Ascending aorta (tissue), 2 donors: ENCODE measurements around the gene CADM1. TPM values are rescaled to one million over a fixed set of nuclear protein-coding genes. Genes with fewer than 3 reads are reported as not detected.

ENCODE experiments used
- DNase-seq, 2 donors: peaks; one replicate each; pipeline ENCODE4 v3.0.0-alpha.2; 2019; ENCODE audit warnings: low spot score in 2 of 2
- H3K27ac ChIP-seq, 2 donors: fragments of 200-600 bp; sonication (generic); one replicate each; pipeline ENCODE4 v1.5.1; 2016 to 2017; ENCODE audit warnings: mild to moderate bottlenecking in 1 of 2
- H3K27me3 ChIP-seq: fragments of 200-600 bp; sonication (generic); one replicate; pipeline ENCODE4 v1.5.1; 2017
- H3K36me3 ChIP-seq, 2 donors: fragments of 200-600 bp; sonication (generic); one replicate each; pipeline ENCODE4 v1.5.1; 2016
- H3K4me1 ChIP-seq, 2 donors: fragments of 200-600 bp; sonication (generic); one replicate each; pipeline ENCODE4 v1.5.1; 2016 to 2017; ENCODE audit warnings: mild to moderate bottlenecking in 1 of 2
- H3K4me3 ChIP-seq, 2 donors: fragments of 200-600 bp; sonication (generic); one replicate each; pipeline ENCODE4 v1.5.1; 2016 to 2017; ENCODE audit warnings: mild to moderate bottlenecking in 1 of 2
- H3K9me3 ChIP-seq, 2 donors: fragments of 200-600 bp; sonication (generic); one replicate each; pipeline ENCODE4 v1.5.1; 2016
- intact Hi-C: fragments of 100-400 bp; cut with DNase I; formaldehyde crosslinking; loops from one replicate; pipeline ENCODE4 v1.15.1; 2023
- total RNA-seq: library from RNA; depleted of rRNA; stranded (reverse); fragments of >200 nt; gene quantifications from one replicate; pipeline ENCODE4 v1.1.0, GENCODE V29; 2016
- TF ChIP-seq, protein P1 (sequence below), 3 experiments: fragments of 200-600 bp in 2 of 3; fragments of 450-650 bp in 1 of 3; sonication (generic) in 2 of 3; IDR thresholded peaks; one replicate each; pipeline ENCODE4 v1.5.1; 2016 to 2019; ENCODE audit warnings: antibody characterized with exemption in 3 of 3, mild to moderate bottlenecking in 1 of 3, moderate library complexity in 1 of 3

The CADM1 gene
- total RNA-seq, 1 donor from 2014 or later, result 2.4 TPM

DNA sequence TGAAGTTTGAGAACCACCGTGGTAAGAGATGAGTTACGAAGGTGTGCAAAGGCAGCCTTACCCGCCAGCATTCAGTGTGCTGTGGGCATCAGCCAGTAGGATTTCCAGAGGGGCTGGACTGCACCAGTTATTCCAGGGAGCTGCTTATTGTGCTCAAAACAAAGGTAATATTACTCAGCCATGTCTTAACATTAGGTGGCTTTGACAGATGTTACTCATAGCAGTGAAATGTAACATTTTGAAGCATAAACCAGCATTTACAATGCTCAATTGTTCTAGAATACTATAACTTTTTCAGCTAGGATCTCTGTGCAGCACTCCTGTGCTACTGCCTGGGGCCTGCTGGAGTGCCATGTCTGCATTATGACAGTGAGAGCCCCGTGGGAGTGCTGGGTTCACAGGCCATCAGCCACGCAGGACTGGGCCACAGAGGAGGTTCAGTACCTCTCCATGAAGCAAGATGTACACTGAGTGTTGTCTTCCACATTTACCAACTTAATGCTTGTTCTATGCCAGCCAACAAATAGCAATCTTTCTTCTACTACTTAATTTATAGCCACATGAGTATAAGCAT is 238.1 kb downstream of the CADM1 start:
- TF ChIP-seq, protein P1, sequence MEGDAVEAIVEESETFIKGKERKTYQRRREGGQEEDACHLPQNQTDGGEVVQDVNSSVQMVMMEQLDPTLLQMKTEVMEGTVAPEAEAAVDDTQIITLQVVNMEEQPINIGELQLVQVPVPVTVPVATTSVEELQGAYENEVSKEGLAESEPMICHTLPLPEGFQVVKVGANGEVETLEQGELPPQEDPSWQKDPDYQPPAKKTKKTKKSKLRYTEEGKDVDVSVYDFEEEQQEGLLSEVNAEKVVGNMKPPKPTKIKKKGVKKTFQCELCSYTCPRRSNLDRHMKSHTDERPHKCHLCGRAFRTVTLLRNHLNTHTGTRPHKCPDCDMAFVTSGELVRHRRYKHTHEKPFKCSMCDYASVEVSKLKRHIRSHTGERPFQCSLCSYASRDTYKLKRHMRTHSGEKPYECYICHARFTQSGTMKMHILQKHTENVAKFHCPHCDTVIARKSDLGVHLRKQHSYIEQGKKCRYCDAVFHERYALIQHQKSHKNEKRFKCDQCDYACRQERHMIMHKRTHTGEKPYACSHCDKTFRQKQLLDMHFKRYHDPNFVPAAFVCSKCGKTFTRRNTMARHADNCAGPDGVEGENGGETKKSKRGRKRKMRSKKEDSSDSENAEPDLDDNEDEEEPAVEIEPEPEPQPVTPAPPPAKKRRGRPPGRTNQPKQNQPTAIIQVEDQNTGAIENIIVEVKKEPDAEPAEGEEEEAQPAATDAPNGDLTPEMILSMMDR (IDR thresholded peaks at IDR 0.05), result no peak
- Histone ChIP-seq H3K9me3 (no peaks in the 10 kb centered on the region), H3K27me3 (no peaks in the 10 kb centered on the region), H3K4me1 (no peaks in the 10 kb centered on the region), H3K4me3 (no peak overlapping the region), H3K36me3 (no peaks in the 10 kb centered on the region), H3K27ac (no peak overlapping the region)
- no peak for DNase-seq
- intact Hi-C loops, result no loop called here

DNA sequence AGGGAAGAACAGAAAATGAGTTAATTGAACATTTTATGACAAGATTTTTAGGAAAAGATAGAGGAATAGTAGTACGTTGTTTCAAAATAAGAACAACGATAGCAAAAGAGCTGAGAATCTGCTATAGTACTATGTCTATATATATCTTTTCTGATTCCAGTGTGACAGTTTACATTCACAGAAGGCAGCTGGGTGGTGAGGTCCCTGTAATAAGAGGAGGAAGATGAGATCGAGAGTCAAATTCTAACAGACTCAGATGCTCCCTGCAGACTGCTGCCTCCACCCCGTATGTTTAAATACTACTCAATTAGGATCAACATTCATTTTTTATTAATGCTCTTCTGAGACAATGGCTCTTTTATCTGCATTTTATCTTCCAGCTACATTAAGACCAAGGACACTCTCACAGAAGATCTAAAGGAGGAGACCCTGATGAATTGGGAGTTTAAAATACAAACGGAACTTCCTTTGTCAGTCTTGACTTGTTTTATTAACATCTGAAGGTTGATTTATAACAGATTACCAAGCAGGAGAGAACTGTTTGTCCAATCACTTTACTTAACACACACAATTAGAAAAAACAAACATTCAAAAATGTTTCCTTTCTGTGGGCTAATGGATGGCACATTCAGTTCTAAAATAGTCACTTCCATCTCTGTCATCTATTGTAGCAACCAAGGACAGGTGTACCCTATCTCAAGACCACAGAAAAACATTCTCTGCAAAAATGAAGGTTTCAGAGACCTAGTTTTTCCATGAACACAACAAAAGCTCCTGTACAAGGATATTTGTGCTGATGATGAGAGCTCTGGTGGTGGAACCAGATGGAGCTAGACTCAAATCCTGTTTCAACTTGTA is 240.2 kb downstream of the CADM1 start:
- Histone ChIP-seq H3K9me3 (no peaks in the 10 kb centered on the region), H3K4me1 (no peaks in the 10 kb centered on the region), H3K27ac (no peak overlapping the region), H3K4me3 (no peak overlapping the region), H3K36me3 (no peaks in the 10 kb centered on the region), H3K27me3 (no peaks in the 10 kb centered on the region)
- no peak for DNase-seq
- intact Hi-C loops, result no loop called here
- TF ChIP-seq, protein P1 (IDR thresholded peaks at IDR 0.05), result no peak

DNA sequence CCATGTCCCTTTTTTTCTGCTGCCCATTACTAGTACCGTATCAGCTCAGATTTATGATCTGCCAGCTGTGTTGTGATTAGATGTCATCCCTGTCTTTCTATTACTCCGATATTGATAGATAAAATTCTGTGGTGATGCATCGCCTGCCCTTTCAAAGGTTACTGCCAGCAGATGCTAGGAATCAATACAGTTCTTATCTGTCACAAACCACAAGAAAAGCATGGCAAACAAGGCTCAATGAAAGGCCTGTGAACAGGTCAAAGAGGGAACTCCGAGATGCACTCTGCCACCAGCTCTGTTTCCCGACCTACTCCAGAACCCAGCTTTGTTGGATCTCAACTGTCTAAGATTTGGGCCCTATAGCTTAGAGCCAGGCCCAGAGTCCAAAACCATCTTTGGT is 246.0 kb downstream of the CADM1 start:
- H3K9me3 ChIP-seq, result no peaks in the 10 kb centered on the region
- H3K4me3 ChIP-seq, result no peak overlapping the region
- no peaks in the 10 kb centered on the region for H3K4me1 ChIP-seq
- H3K27me3 ChIP-seq, result no peaks in the 10 kb centered on the region
- H3K27ac ChIP-seq, result no peak overlapping the region
- TF ChIP-seq, protein P1 (IDR thresholded peaks at IDR 0.05), result no peak
- no peak for DNase-seq
- intact Hi-C loops, result no loop called here
- no peaks in the 10 kb centered on the region for H3K36me3 ChIP-seq

DNA sequence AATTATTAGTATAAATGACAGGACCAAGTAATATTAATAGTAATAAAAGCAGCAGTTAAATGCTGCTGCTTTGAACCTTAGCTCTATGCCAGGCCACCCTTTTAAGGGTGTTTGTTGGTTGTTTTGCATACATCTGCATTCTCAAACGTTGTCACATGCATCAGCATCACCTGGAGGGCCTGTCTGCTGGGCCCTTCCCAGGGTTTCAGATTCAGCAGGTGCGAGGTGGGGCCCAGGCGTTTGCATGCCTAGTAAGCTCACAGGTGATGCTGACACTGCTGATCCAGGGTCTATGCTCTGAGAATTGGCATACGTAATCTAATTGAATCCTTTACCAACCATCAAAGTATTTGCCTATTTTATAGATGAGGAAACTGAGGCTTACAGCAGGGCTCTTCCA is 246.5 kb downstream of the CADM1 start:
- Histone ChIP-seq H3K27me3 (no peaks in the 10 kb centered on the region), H3K4me3 (no peak overlapping the region), H3K36me3 (no peaks in the 10 kb centered on the region), H3K27ac (no peak overlapping the region), H3K9me3 (no peaks in the 10 kb centered on the region), H3K4me1 (no peaks in the 10 kb centered on the region)
- DNase-seq, result no peak
- intact Hi-C loops, result no loop called here
- TF ChIP-seq, protein P1 (IDR thresholded peaks at IDR 0.05), result no peak

DNA sequence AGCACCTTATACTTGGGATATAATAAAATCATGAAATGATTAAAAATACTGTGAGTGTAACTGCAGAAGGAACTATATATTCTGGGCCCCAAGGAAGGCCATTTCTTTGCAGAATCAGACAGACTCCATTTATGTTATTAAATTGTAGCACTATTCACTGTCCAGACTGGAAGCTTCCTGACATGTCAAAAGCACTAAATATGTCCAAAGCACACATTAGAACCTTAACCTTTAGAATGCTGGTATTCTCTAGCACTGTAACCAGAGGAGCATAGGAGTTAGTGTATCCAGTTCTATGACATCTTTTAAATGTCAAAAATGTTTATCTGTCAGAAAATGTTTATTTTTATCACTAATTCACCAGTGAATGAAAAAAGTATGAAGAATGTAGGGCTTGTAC is 246.9 kb downstream of the CADM1 start:
- Histone ChIP-seq H3K36me3 (no peaks in the 10 kb centered on the region), H3K9me3 (no peaks in the 10 kb centered on the region), H3K27ac (no peak overlapping the region), H3K27me3 (no peaks in the 10 kb centered on the region), H3K4me3 (no peak overlapping the region), H3K4me1 (no peaks in the 10 kb centered on the region)
- TF ChIP-seq, protein P1 (IDR thresholded peaks at IDR 0.05), result no peak
- no peak for DNase-seq
- intact Hi-C loops, result no loop called here
